Measurements from ENCODE around the gene SHTN1. TPM values are rescaled to one million over a fixed set of nuclear protein-coding genes. Genes with fewer than 3 reads are reported as not detected.

SHTN1 gene
- total RNA-seq, 2 donors from 2014 or later = 11.9 to 14.4 TPM

GRCh38 chr10:116848032-116848943 is 156.7 kb downstream of the SHTN1 start:
- intact Hi-C loops (cut with DNase I) = no loop called here
- no peak for DNase-seq (ENCODE audit: low spot score)

GRCh38 chr10:116845823-116846222 is 159.2 kb downstream of the SHTN1 start:
- no peak for DNase-seq (ENCODE audit: low spot score)
- intact Hi-C loops (cut with DNase I) = no loop called here

GRCh38 chr10:116840389-116841075 is 164.5 kb downstream of the SHTN1 start:
- intact Hi-C loops (cut with DNase I) = no loop called here
- no peak for DNase-seq (ENCODE audit: low spot score)

- intact Hi-C loops (cut with DNase I) = no loop called here
- no peak for DNase-seq (ENCODE audit: low spot score)
These were observed 166.8 kb downstream of the SHTN1 start for GRCh38 chr10:116838143-116838725.

- intact Hi-C loops (cut with DNase I) = no loop called here
- no peak for DNase-seq (ENCODE audit: low spot score)
These were observed 168.0 kb downstream of the SHTN1 start for GRCh38 chr10:116836902-116837523.

GRCh38 chr10:116836083-116836482 is 168.9 kb downstream of the SHTN1 start:
- DNase-seq (ENCODE audit: low spot score) = no peak
- intact Hi-C loops (cut with DNase I) = no loop called here

- intact Hi-C loops (cut with DNase I) = no loop called here
- DNase-seq (ENCODE audit: low spot score) = no peak
These were observed 169.3 kb downstream of the SHTN1 start for GRCh38 chr10:116835658-116836057.

- intact Hi-C loops (cut with DNase I) = no loop called here
- DNase-seq (ENCODE audit: low spot score) = no peak
These were observed 170.7 kb downstream of the SHTN1 start for GRCh38 chr10:116833986-116834985.

GRCh38 chr10:116831790-116832189 is 173.2 kb downstream of the SHTN1 start:
- intact Hi-C loops (cut with DNase I) = no loop called here
- no peak for DNase-seq (ENCODE audit: low spot score)

Other genes with a start within 250 kb of the SHTN1 start
- gene ENO4, start 155.7 kb downstream of the SHTN1 start, total RNA-seq = under 1 TPM in 1 of 2 donors, not detected in 1; 0.32 TPM
- not detected for gene VAX1, start 133.1 kb upstream of the SHTN1 start, total RNA-seq
- gene KCNK18, start 192.3 kb upstream of the SHTN1 start, total RNA-seq = not detected
- gene SLC18A2, start 235.9 kb upstream of the SHTN1 start, total RNA-seq = 1 to 10 TPM in 1 of 2 donors, under 1 TPM in 1; 0.81 to 2.7 TPM

Data from posterior vena cava (tissue), 2 donors.